Neuronal stem cell (in vitro differentiated cells): ENCODE measurements around the gene TOX2.

ENCODE experiments used
- DNase-seq: peaks from one replicate; pipeline ENCODE4 v3.0.0-alpha.2; 2013; ENCODE audit warnings: low spot score
- H2AFZ ChIP-seq: one replicate; pipeline ENCODE4 v1.6.1; 2013; ENCODE audit warnings: mild to moderate bottlenecking, low read length, inconsistent platforms
- H2AK5ac ChIP-seq: 2 replicates; pipeline ENCODE4 v1.6.1; 2013; ENCODE audit warnings: low read depth, mild to moderate bottlenecking, inconsistent platforms, low read length, moderate library complexity, mixed read lengths
- H2BK120ac ChIP-seq: 2 replicates; pipeline ENCODE4 v1.6.1; 2013; ENCODE audit warnings: low read depth, mild to moderate bottlenecking, inconsistent platforms, low read length, moderate library complexity, mixed read lengths
- H2BK12ac ChIP-seq: one replicate; pipeline ENCODE4 v1.6.1; 2013; ENCODE audit warnings: low read length, inconsistent platforms
- H2BK15ac ChIP-seq: 2 replicates; pipeline ENCODE4 v1.6.1; 2013; ENCODE audit warnings: mild to moderate bottlenecking, low read length, inconsistent platforms, mixed read lengths
- H2BK5ac ChIP-seq: one replicate; pipeline ENCODE4 v1.6.1; 2013; ENCODE audit warnings: inconsistent platforms, mild to moderate bottlenecking, low read length, moderate library complexity
- H3K14ac ChIP-seq: one replicate; pipeline ENCODE4 v1.6.1; 2013; ENCODE audit warnings: low read length, inconsistent platforms
- H3K18ac ChIP-seq: 2 replicates; pipeline ENCODE4 v1.6.1; 2013; ENCODE audit warnings: low read length, inconsistent platforms
- H3K23ac ChIP-seq: 2 replicates; pipeline ENCODE4 v1.6.1; 2013; ENCODE audit warnings: low read depth, mild to moderate bottlenecking, mixed read lengths, low read length, inconsistent platforms; ENCODE audit not compliant: poor library complexity
- H3K27ac ChIP-seq: replicated peaks from 3 replicates; pipeline ENCODE4 v1.5.1; 2013; ENCODE audit warnings: low read length, inconsistent platforms
- H3K27me3 ChIP-seq, 3 experiments: 2 replicates each; pipeline ENCODE4 v1.6.1; 2013; ENCODE audit warnings: low read length in 3 of 3, mild to moderate bottlenecking in 2 of 3, inconsistent platforms in 1 of 3, low read depth in 1 of 3, mixed read lengths in 1 of 3, moderate library complexity in 1 of 3; ENCODE audit not compliant: control insufficient read depth in 3 of 3, insufficient read depth in 3 of 3
- H3K36me3 ChIP-seq, 2 donors: replicated peaks in 1 of 2; 2 replicates each; pipeline ENCODE4 v1.6.1; 2013; ENCODE audit warnings: low read length in 2 of 2; ENCODE audit not compliant: control insufficient read depth in 2 of 2, insufficient read depth in 2 of 2
- H3K4ac ChIP-seq: 2 replicates; pipeline ENCODE4 v1.6.1; 2013; ENCODE audit warnings: inconsistent platforms, mild to moderate bottlenecking, low read length, moderate library complexity
- H3K4me1 ChIP-seq, 2 donors: 1 replicate in 1 of 2; 2 replicates in 1 of 2; pipeline ENCODE4 v1.6.1; 2013; ENCODE audit warnings: low read length in 2 of 2, low read depth in 1 of 2; ENCODE audit not compliant: control insufficient read depth in 2 of 2, insufficient read depth in 1 of 2
- H3K4me2 ChIP-seq: one replicate; pipeline ENCODE4 v1.6.1; 2013; ENCODE audit warnings: mild to moderate bottlenecking, low read length, inconsistent platforms; ENCODE audit not compliant: insufficient read depth, poor library complexity, severe bottlenecking
- H3K4me3 ChIP-seq, 2 donors: 2 replicates each; pipeline ENCODE4 v1.5.1; 2013; ENCODE audit warnings: low read length in 2 of 2, mild to moderate bottlenecking in 2 of 2, inconsistent platforms in 1 of 2, moderate library complexity in 1 of 2
- H3K79me1 ChIP-seq: one replicate; pipeline ENCODE4 v1.6.1; 2013; ENCODE audit warnings: low read depth, mild to moderate bottlenecking, inconsistent platforms, low read length, moderate library complexity
- H3K9ac ChIP-seq: one replicate; pipeline ENCODE4 v1.6.1; 2013; ENCODE audit warnings: mild to moderate bottlenecking, low read depth, low read length, inconsistent platforms; ENCODE audit not compliant: poor library complexity
- H3K9me3 ChIP-seq, 2 donors: replicated peaks in 1 of 2; 2 replicates each; pipeline versions ENCODE3 to v1.6.1; 2013; ENCODE audit warnings: low read length in 2 of 2, mild to moderate bottlenecking in 2 of 2, inconsistent platforms in 1 of 2, low read depth in 1 of 2, mixed read lengths in 1 of 2, moderate library complexity in 1 of 2; ENCODE audit not compliant: control insufficient read depth in 2 of 2, insufficient read depth in 1 of 2
- H4K8ac ChIP-seq: one replicate; pipeline ENCODE4 v1.6.1; 2013; ENCODE audit warnings: low read depth, mild to moderate bottlenecking, inconsistent platforms, low read length, moderate library complexity
- H4K91ac ChIP-seq: one replicate; pipeline ENCODE4 v1.6.1; 2013; ENCODE audit warnings: low read length, low read depth, mild to moderate bottlenecking, inconsistent platforms; ENCODE audit not compliant: poor library complexity
- WGBS, 2 donors: extraction: QIAGEN DNeasy Blood & Tissue Kit; methylation state at CpG; one replicate each; pipeline ENCODE4 v1.1.7; 2013; ENCODE audit warnings: missing lambda C conversion rate in 2 of 2, mixed read lengths in 1 of 2; ENCODE audit not compliant: insufficient read length in 2 of 2, insufficient replicate concordance in 1 of 2; ENCODE audit errors: extremely low coverage in 2 of 2; 5-methylcytosine and 5-hydroxymethylcytosine counted together

The TOX2 gene

DNA sequence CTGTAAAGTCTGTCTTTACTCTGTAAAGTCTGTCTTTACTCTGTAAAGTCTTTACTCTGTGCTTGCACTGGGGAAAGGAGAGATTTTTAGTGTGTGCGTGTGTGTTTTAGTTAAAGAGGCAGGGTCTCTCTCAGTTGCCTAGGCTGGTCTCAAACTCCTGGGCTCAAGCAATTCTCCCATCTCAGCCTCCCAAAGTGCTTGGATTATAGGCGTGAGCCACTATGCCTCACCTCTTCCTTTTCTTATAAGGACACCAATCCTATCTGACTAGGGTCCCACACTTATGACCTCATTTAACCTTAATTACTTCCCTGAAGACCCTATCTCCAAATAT is 178.6 kb downstream of the TOX2 start:
- DNase-seq, result no peak
- no peaks in the 10 kb centered on the region for H3K36me3 ChIP-seq

DNA sequence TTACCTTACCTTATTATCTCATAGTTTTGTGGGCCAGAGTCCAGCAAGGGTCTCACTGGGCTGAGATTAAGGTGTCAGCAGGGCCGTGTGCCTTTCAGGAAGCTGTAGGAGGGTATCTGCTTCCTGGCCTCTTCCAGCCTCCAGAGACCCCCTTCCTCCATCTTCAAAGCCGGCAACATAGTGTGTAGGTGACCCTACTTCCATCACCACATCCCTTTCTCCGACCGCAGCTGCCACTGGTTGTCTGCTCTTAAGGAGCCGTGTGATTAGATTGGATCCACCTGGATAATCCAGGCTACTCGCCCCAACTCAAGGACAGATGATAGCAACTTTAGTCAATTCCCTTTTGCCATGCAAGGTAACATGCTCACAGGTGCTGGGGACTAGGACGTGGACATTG is 181.2 kb downstream of the TOX2 start:
- Histone ChIP-seq H3K27me3 (peaks cover 0 to 3% (median 0%) of the 10 kb centered on the region in 3 experiments), H3K4me2 (no peak overlapping the region), H3K14ac (no peak overlapping the region), H2BK15ac (no peak overlapping the region), H3K36me3 (no peaks in the 10 kb centered on the region), H2AK5ac (no peak overlapping the region), H4K8ac (no peak overlapping the region), H3K27ac (no peak overlapping the region), H3K4me3 (peak overlapping the region in 1 of 2 donors; percentile 46), H3K4ac (no peak overlapping the region), H3K9ac (no peak overlapping the region), H3K4me1 (no peaks in the 10 kb centered on the region), H3K79me1 (no peaks in the 10 kb centered on the region), H3K18ac (no peak overlapping the region), H2BK12ac (no peak overlapping the region), H3K9me3 (no peaks in the 10 kb centered on the region), H4K91ac (no peak overlapping the region), H3K23ac (no peak overlapping the region), H2BK120ac (no peak overlapping the region), H2AFZ (no peak overlapping the region), H2BK5ac (no peak overlapping the region)
- no peak for DNase-seq
- no CpG with 5 or more reads among the region's 7 CpGs for WGBS, 2 donors

More for the DNA sequence above, 178.6 kb downstream of the TOX2 start:
- Histone ChIP-seq H3K4me3 (no peak overlapping the region), H2AK5ac (no peak overlapping the region), H3K4me2 (no peak overlapping the region), H3K27me3 (no peaks in the 10 kb centered on the region), H3K79me1 (no peaks in the 10 kb centered on the region), H2AFZ (no peak overlapping the region), H2BK120ac (no peak overlapping the region), H4K91ac (no peak overlapping the region), H3K23ac (no peak overlapping the region), H2BK15ac (no peak overlapping the region), H3K27ac (no peak overlapping the region), H3K9ac (no peak overlapping the region), H3K9me3 (no peaks in the 10 kb centered on the region), H4K8ac (no peak overlapping the region), H2BK5ac (no peak overlapping the region), H3K18ac (no peak overlapping the region), H2BK12ac (no peak overlapping the region), H3K4ac (no peak overlapping the region), H3K4me1 (no peaks in the 10 kb centered on the region), H3K14ac (no peak overlapping the region)
- no CpG with 5 or more reads among the region's 2 CpGs for WGBS, 2 donors

DNA sequence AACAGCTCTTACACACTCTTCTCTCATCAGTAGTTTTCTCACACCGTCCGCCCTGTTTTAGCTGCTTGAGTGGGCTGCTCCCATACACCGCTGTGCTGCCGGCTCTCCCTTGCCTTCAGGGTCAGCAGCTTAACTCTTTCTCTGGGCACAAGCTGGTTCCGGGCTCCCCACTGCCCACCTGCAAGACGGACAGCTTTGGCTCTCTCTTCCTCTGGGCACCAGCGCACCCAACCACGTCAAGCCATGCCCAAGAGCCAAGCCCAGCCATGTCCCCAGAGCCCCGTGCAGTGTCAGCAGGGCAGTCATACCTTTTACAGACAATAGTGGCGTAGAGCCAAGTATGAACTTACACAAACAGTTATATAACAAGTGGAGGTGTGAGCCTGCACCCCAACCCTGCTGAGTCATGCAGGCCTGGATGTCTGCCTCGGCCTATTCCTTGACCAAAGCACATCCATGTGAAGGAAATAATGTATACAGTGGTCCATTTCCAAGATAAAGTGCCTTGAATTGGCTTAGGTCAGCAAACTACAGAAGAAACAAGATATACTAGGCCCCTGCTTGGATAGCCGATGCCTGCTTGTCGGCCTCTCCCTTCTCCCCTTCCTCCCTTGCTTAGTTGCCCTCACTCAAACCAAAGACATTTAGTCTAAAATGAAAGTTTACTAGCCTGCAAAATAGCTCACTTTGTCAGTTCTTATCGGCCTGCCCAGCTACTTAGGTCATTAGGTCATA is 183.0 kb downstream of the TOX2 start:
- Histone ChIP-seq H4K91ac (no peak overlapping the region), H4K8ac (no peak overlapping the region), H2AK5ac (no peak overlapping the region), H3K36me3 (no peaks in the 10 kb centered on the region), H2BK12ac (no peak overlapping the region), H3K4me2 (no peak overlapping the region), H3K23ac (no peak overlapping the region), H3K4ac (no peak overlapping the region), H3K9ac (no peak overlapping the region), H3K9me3 (no peaks in the 10 kb centered on the region), H2BK120ac (no peak overlapping the region), H3K4me3 (no peak overlapping the region), H3K14ac (no peak overlapping the region), H3K79me1 (no peaks in the 10 kb centered on the region), H2BK15ac (no peak overlapping the region), H3K4me1 (no peaks in the 10 kb centered on the region), H2BK5ac (no peak overlapping the region), H3K18ac (peak overlapping the region; percentile 27), H3K27me3 (peaks cover 0 to 3% (median 0%) of the 10 kb centered on the region in 3 experiments), H2AFZ (no peak overlapping the region), H3K27ac (no peak overlapping the region)
- no CpG with 5 or more reads among the region's 14 CpGs for WGBS, 2 donors
- no peak for DNase-seq

DNA sequence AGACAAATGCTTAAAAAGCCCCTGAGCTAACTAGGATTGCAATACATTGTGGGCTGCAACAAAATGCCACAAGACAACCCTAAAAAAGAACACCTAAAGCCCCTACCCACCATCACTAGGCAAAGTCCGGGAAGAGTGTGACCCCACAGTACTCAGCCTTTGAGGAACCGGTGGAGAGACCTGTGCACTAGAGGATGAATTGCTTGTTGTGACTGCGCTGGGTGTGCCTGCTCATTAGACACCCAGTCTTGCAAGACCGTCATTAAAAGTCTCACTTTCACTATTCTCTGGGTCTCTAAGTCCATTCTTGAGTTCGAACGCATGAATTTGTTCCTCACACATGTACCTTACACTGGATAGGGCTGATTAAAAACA is 183.6 kb downstream of the TOX2 start:
- H3K27me3 ChIP-seq, result peaks cover 0 to 3% (median 0%) of the 10 kb centered on the region in 3 experiments
- H3K4me3 ChIP-seq, result no peak overlapping the region
- no peak overlapping the region for H2AFZ ChIP-seq
- no peak overlapping the region for H2BK15ac ChIP-seq
- no peak overlapping the region for H3K27ac ChIP-seq
- no peak overlapping the region for H3K18ac ChIP-seq
- no peak overlapping the region for H4K91ac ChIP-seq
- H4K8ac ChIP-seq, result no peak overlapping the region
- no peak overlapping the region for H3K23ac ChIP-seq
- no peak overlapping the region for H2BK12ac ChIP-seq
- H3K9ac ChIP-seq, result no peak overlapping the region
- H3K14ac ChIP-seq, result no peak overlapping the region
- H3K9me3 ChIP-seq, result no peaks in the 10 kb centered on the region
- H3K36me3 ChIP-seq, result no peaks in the 10 kb centered on the region
- WGBS, 2 donors, result no CpG with 5 or more reads among the region's 6 CpGs
- H3K79me1 ChIP-seq, result no peaks in the 10 kb centered on the region
- H3K4ac ChIP-seq, result no peak overlapping the region
- H2BK120ac ChIP-seq, result no peak overlapping the region
- no peak for DNase-seq
- no peak overlapping the region for H3K4me2 ChIP-seq
- H2BK5ac ChIP-seq, result no peak overlapping the region
- H2AK5ac ChIP-seq, result no peak overlapping the region
- no peaks in the 10 kb centered on the region for H3K4me1 ChIP-seq
